Upper lobe of right lung (tissue), 1 donor: Measurements from ENCODE around the gene MAD2L2. TPM values are rescaled to one million over a fixed set of nuclear protein-coding genes. Genes with fewer than 3 reads are reported as not detected.

ENCODE experiments used
- ATAC-seq: fragments of 200-7000 bp; cut with Tn5 transposase; one replicate; pipeline ENCODE4 v1.9.1; 2020; ENCODE audit warnings: mild to moderate bottlenecking, moderate library complexity
- DNase-seq: peaks from one replicate; pipeline ENCODE4 v3.0.0-alpha.2; 2020
- H3K27ac ChIP-seq: fragments of 200-600 bp; one replicate; pipeline ENCODE4 v1.8.0; 2022
- H3K27me3 ChIP-seq: fragments of 200-600 bp; one replicate; pipeline ENCODE4 v1.8.0; 2022; ENCODE audit warnings: mild to moderate bottlenecking
- H3K36me3 ChIP-seq: fragments of 200-600 bp; one replicate; pipeline ENCODE4 v1.8.0; 2022
- H3K4me1 ChIP-seq: fragments of 200-600 bp; one replicate; pipeline ENCODE4 v1.8.0; 2022
- H3K4me3 ChIP-seq: fragments of 200-600 bp; one replicate; pipeline ENCODE4 v1.8.0; 2022; ENCODE audit warnings: mild to moderate bottlenecking
- H3K9me3 ChIP-seq: fragments of 200-600 bp; one replicate; pipeline ENCODE4 v1.8.0; 2022
- CTCF ChIP-seq: fragments of 200-600 bp; IDR thresholded peaks from one replicate; pipeline ENCODE4 v1.8.0; 2022; ENCODE audit warnings: antibody characterized with exemption
- intact Hi-C: fragments of 100-400 bp; cut with DNase I; formaldehyde crosslinking; loops from one replicate; pipeline ENCODE4 v1.11.0; 2022
- total RNA-seq: library from RNA; stranded (reverse); fragmentation: NEBNext Ultra II Directional; extraction: Animal tissue kit (Norgen Biotek cat#: 25700); gene quantifications from one replicate; pipeline ENCODE4 v1.2.1, GENCODE V29; 2021
- donor health status: DM: no; HTN: yes; CAD: no; lungs with severe emphysema.

The MAD2L2 gene
- total RNA-seq, 1 donor from 2014 or later, result 23.5 TPM

GRCh38 chr1:11678442-11678841 lies 2.5 kb downstream of the MAD2L2 start:
- TF ChIP-seq CTCF, result no peak
- H3K4me1 ChIP-seq, result peaks cover 14% of the 10 kb centered on the region
- intact Hi-C loops, result no loop called here

DNA sequence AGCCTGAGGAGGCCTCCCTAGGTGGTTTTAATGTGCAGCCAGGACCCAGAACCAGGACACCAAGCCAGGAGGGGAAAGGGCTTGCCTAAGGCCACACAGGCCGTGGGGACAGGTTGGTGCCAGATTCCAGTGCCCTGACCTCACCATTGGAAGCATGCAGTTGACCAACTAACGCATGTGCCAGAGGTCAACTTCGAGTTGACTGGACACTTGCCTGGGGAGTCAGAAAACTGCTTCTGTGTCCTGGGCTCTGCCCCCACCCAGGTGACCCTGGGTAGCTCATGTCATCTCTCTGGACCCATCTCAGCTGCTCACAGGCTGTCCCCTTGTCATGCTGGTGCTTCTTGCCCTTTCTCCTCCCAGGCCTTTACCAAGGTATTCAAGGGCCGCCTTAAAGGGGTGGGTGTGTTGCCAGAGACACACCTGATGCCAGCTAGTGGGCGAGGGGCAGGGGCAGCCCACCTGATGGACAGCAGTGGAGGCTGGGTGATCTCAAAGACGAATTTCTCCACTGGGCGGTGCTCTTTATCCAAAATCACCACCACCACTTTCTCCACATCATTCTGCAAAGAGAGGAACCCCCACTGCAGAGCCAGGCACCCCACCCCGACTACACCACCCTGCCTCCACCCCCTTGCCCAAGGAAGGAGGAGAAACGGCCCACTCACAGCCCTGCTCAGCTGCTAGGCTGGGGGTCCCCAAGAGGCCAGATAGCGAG lies 4.4 kb downstream of the MAD2L2 start:
- H3K27me3 ChIP-seq, result no peaks in the 10 kb centered on the region
- H3K4me1 ChIP-seq, result peaks cover 9% of the 10 kb centered on the region
- ATAC-seq (no peak), DNase-seq (no peak)
- no peak for TF ChIP-seq CTCF
- H3K27ac ChIP-seq, result no peak overlapping the region
- no peak overlapping the region for H3K4me3 ChIP-seq
- no peaks in the 10 kb centered on the region for H3K9me3 ChIP-seq
- peaks cover 23% of the 10 kb centered on the region for H3K36me3 ChIP-seq
- intact Hi-C loops, result no loop called here

More at GRCh38 chr1:11678442-11678841, 2.5 kb downstream of the MAD2L2 start:
- no peak for DNase-seq
- no peaks in the 10 kb centered on the region for H3K9me3 ChIP-seq
- no peak for ATAC-seq
- no peak overlapping the region for H3K27ac ChIP-seq
- no peak overlapping the region for H3K4me3 ChIP-seq
- peaks cover 15% of the 10 kb centered on the region for H3K36me3 ChIP-seq
- no peaks in the 10 kb centered on the region for H3K27me3 ChIP-seq

GRCh38 chr1:11675325-11675724 lies 5.6 kb downstream of the MAD2L2 start:
- no peak overlapping the region for H3K4me3 ChIP-seq
- no peak for ATAC-seq
- H3K9me3 ChIP-seq, result no peaks in the 10 kb centered on the region
- DNase-seq, result no peak
- no peak for TF ChIP-seq CTCF
- no peaks in the 10 kb centered on the region for H3K27me3 ChIP-seq
- intact Hi-C loops, result no loop called here
- peaks cover 10% of the 10 kb centered on the region for H3K4me1 ChIP-seq
- no peak overlapping the region for H3K27ac ChIP-seq
- peaks cover 23% of the 10 kb centered on the region for H3K36me3 ChIP-seq

DNA sequence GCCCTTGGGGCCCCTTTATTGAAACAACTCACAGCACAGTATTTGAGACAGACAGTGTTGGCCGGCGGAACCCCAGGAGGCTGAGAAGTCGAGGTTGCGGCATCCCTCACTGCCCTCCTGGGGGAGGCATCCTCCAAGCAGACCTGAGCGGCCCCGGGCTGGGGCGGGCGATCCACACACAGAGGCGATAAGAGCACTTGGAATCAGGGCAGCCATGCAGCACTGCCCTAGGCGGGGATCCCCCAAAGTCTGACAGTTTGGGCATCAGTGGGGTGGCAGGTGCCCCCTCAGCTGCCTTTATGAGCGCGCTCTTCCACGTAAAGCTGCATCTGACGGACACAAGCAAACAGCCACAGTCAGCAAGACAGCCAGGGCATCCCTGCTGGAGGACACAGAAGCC lies 6.5 kb downstream of the MAD2L2 start:
- peaks cover 23% of the 10 kb centered on the region for H3K36me3 ChIP-seq
- H3K9me3 ChIP-seq, result no peaks in the 10 kb centered on the region
- DNase-seq (no peak), ATAC-seq (no peak)
- TF ChIP-seq CTCF, result no peak
- H3K4me3 ChIP-seq, result no peak overlapping the region
- intact Hi-C loops, result no loop called here
- no peaks in the 10 kb centered on the region for H3K27me3 ChIP-seq
- H3K27ac ChIP-seq, result no peak overlapping the region
- H3K4me1 ChIP-seq, result peaks cover 4% of the 10 kb centered on the region

GRCh38 chr1:11673089-11673769 lies 7.7 kb downstream of the MAD2L2 start:
- DNase-seq, result no peak
- no peak for TF ChIP-seq CTCF
- ATAC-seq, result no peak
- Histone ChIP-seq H3K4me3 (no peak overlapping the region), H3K4me1 (peaks cover 4% of the 10 kb centered on the region), H3K27ac (no peak overlapping the region), H3K36me3 (peaks cover 29% of the 10 kb centered on the region), H3K9me3 (no peaks in the 10 kb centered on the region), H3K27me3 (no peaks in the 10 kb centered on the region)
- intact Hi-C loops, result no loop called here
